ENCODE data around the gene PGF. TPM values are rescaled to one million over a fixed set of nuclear protein-coding genes. Genes with fewer than 3 reads are reported as not detected.

PGF gene
- total and polyA plus RNA-seq, 2 of the 13 experiments (the other 11 are each of a cell fraction or from before 2014, with no cell fraction given) = 10.7 to 27.5 TPM

GRCh38 chr14:74898083-74898482, 57.3 kb downstream of the PGF start:
- BruUV-seq (replicated peaks) = no TSS peak
- Histone ChIP-seq H3K27me3 (ENCODE audit: control insufficient read depth in 1 of 2, insufficient read depth in 2 of 2, low read length in 2 of 2) (no peaks in the 10 kb centered on the region), H3K27ac (ENCODE audit: extremely low read length, insufficient read depth, low read length) (peak overlapping the region; percentile 73), H3K4me2 (ENCODE audit: low read depth, low read length) (peak overlapping the region; percentile 37; the same call in 1 of the 2 replicates), H3K4me3 (replicated peaks in 1 of 3; ENCODE audit: insufficient read depth in 1 of 3, low read depth in 2 of 3, low read length in 3 of 3) (no peak overlapping the region; a peak in 1 of 6 replicates), H3K9me3 (ENCODE audit: low read length) (no peaks in the 10 kb centered on the region), H3K9ac (ENCODE audit: insufficient read depth, low read depth, low read length) (peak overlapping the region; percentile 40), H3K4me1 (ENCODE audit: insufficient read depth, low read length) (peaks cover 46% of the 10 kb centered on the region), H2AFZ (ENCODE audit: low read length) (no peak overlapping the region), H3K36me3 (replicated peaks in 1 of 2; ENCODE audit: control insufficient read depth in 1 of 2, insufficient read depth in 2 of 2, low read length in 2 of 2) (peaks cover 54 to 86% of the 10 kb centered on the region in 2 experiments), H3K79me2 (ENCODE audit: insufficient read depth, low read length) (no peaks in the 10 kb centered on the region), H4K20me1 (ENCODE audit: insufficient read depth, low read length) (peaks cover 2% of the 10 kb centered on the region; the same call in 1 of the 2 replicates)
- in situ Hi-C loops (cut with HindIII; ENCODE audit: extremely low pct_ligation_motif_present, low pct_unique_long_range_greater_than_20kb) = no loop called here
- TF ChIP-seq GFI1 (CRISPR knock-in tag; IDR thresholded peaks at IDR 0.05; ENCODE audit: borderline replicate concordance) = no peak
- TF ChIP-seq HCFC1 (IDR thresholded peaks at IDR 0.05; ENCODE audit: low read depth, low read length) = no peak
- TF ChIP-seq ZNF598 (CRISPR knock-in tag; IDR thresholded peaks at IDR 0.05; ENCODE audit: borderline replicate concordance) = no peak
- no peak for TF ChIP-seq KLF16 (CRISPR knock-in tag; IDR thresholded peaks at IDR 0.05)
- TF ChIP-seq CEBPG (CRISPR knock-in tag; IDR thresholded peaks at IDR 0.05) = peak; percentile 44
- peak in 1 of 2 experiments; percentile 70; a peak in 1 of 4 replicates for TF ChIP-seq EP300 (IDR thresholded peaks at IDR 0.05; ENCODE audit: low read depth in 2 of 2, low read length in 2 of 2)
- no peak for TF ChIP-seq EP300 (CRISPR knock-in tag; IDR thresholded peaks at IDR 0.05; ENCODE audit: borderline replicate concordance)
- peak; percentile 39; the same call in 1 of the 2 replicates for TF ChIP-seq CEBPB (IDR thresholded peaks at IDR 0.05; ENCODE audit: borderline replicate concordance, low read depth, low read length)
- 0 out of 2 replicates have a peak, but pooled peaks have one; percentile 22 for TF ChIP-seq ZNF3 (CRISPR knock-in tag; IDR thresholded peaks at IDR 0.05)
- TF ChIP-seq HNF4G (IDR thresholded peaks at IDR 0.05; ENCODE audit: borderline replicate concordance, low read depth, low read length) = peak; percentile 34; the same call in 1 of the 2 replicates
- no peak for TF ChIP-seq HNF4G (CRISPR knock-in tag; IDR thresholded peaks at IDR 0.05; ENCODE audit: borderline replicate concordance, low read depth)
- TF ChIP-seq ZBTB49 (CRISPR knock-in tag; IDR thresholded peaks at IDR 0.05; ENCODE audit: borderline replicate concordance) = no peak
- TF ChIP-seq ZNF329 (CRISPR knock-in tag; IDR thresholded peaks at IDR 0.05; ENCODE audit: low read depth) = no peak
- TF ChIP-seq HNF4A (CRISPR knock-in tag; IDR thresholded peaks at IDR 0.05) = 0 out of 2 replicates have a peak, but pooled peaks have one; percentile 42
- no peak for TF ChIP-seq RBM22 (optimal IDR thresholded peaks at IDR 0.05; ENCODE audit: low read length)
- 5% methylated on average over 2 of the region's 2 CpGs for WGBS (ENCODE audit: low lambda C conversion rate)
- intact Hi-C loops (cut with micrococcal nuclease; ENCODE audit: unreplicated experiment) = loop anchor here (2.0 kb wide), 1 partner anchor 17 kb away; the partner anchor contains the start of gene DLST
- CTCF ChIA-PET (ENCODE audit: low intra/inter-chr PET ratio, low total read pairs) = no interaction called here
- peak; percentile 22 for ATAC-seq
- peak; percentile 86 for FAIRE-seq
- POLR2A ChIA-PET = interaction anchor here (0.9 to 6.2 kb wide), 10 partner anchors 10 to 53 kb away, joined by 3 to 84 read pairs (median 4); partner anchors contain the start of genes DLST, PROX2 and RPS6KL1
- peak; percentile 59 for DNase-seq (ENCODE audit: low spot score)
